Effector memory CD8-positive, alpha-beta T cell (primary cell): ENCODE results near the gene MCF2L2.
"Not testable (repeated sequence)": the region's sequence is repeated elsewhere in the genome, so short reads cannot be mapped to it uniquely, and the experiment has no call there.

Experiments
- ATAC-seq: fragments of 150-1000 bp; cut with Tn5 transposase; replicated peaks from 2 replicates; pipeline ENCODE4 v1.10.0; 2021; ENCODE audit warnings: mild to moderate bottlenecking, moderate library complexity
- DNase-seq, 3 experiments: peaks; one replicate each; pipeline ENCODE4 v3.0.0; 2021
- H3K27ac Mint-ChIP-seq, 2 donors: one replicate each; pipeline ENCODE4 v1.8.0; 2022; ENCODE audit warnings: mild to moderate bottlenecking in 2 of 2, mixed read lengths in 2 of 2, moderate library complexity in 2 of 2
- H3K27me3 Mint-ChIP-seq, 2 donors: one replicate each; pipeline ENCODE4 v1.8.0; 2022; ENCODE audit warnings: mixed read lengths in 2 of 2
- H3K36me3 Mint-ChIP-seq: one replicate; pipeline ENCODE4 v1.8.0; 2022; ENCODE audit warnings: mild to moderate bottlenecking, moderate library complexity, mixed read lengths; ENCODE audit not compliant: insufficient read depth
- H3K4me1 Mint-ChIP-seq, 2 donors: one replicate each; pipeline ENCODE4 v1.8.0; 2022; ENCODE audit warnings: low read depth in 2 of 2, mixed read lengths in 2 of 2
- H3K4me3 Mint-ChIP-seq, 2 donors: one replicate each; pipeline ENCODE4 v1.8.0; 2022; ENCODE audit warnings: mild to moderate bottlenecking in 2 of 2, mixed read lengths in 2 of 2, moderate library complexity in 2 of 2
- H3K9me3 Mint-ChIP-seq, 2 donors: one replicate each; pipeline ENCODE4 v1.8.0; 2022; ENCODE audit warnings: mixed read lengths in 2 of 2

Gene MCF2L2

GRCh38 chr3:183381673-183382072, 46.7 kb downstream of the MCF2L2 start:
- Mint-ChIP-seq H3K4me3 (no peak overlapping the region), H3K27me3 (no peaks in the 10 kb centered on the region), H3K27ac (no peak overlapping the region), H3K9me3 (no peaks in the 10 kb centered on the region), H3K4me1 (peaks cover 3 to 4% of the 10 kb centered on the region in 2 donors), H3K36me3 (peaks cover 10% of the 10 kb centered on the region)
- no peak for DNase-seq
- no peak for ATAC-seq

GRCh38 chr3:183381179-183381578, 47.2 kb downstream of the MCF2L2 start:
- Mint-ChIP-seq H3K27ac (no peak overlapping the region), H3K4me1 (peaks cover 3 to 4% of the 10 kb centered on the region in 2 donors), H3K9me3 (no peaks in the 10 kb centered on the region), H3K27me3 (no peaks in the 10 kb centered on the region), H3K36me3 (peaks cover 15% of the 10 kb centered on the region), H3K4me3 (no peak overlapping the region)
- DNase-seq: no peak
- peak; percentile 21 for ATAC-seq

DNA sequence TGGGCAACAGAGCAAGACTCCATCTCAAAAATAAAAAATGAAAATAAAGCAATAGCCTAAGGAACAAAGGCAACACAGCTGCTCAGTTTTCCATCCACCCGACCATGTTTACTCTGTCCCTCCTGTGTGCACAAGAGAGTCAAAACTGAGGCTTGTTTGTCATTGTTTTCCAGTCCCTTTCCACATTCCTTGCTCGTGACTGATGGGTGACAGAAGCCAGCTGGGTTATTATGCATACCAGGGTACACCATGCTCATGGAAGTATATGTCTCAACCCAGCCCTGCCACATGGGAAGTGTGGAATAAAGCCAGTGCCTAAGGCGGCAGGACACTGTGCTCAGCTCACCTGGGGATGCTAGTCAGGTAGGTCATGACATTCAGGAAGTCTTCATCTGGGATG, 49.5 kb downstream of the MCF2L2 start:
- H3K4me3 Mint-ChIP-seq: no peak overlapping the region
- no peaks in the 10 kb centered on the region for H3K9me3 Mint-ChIP-seq
- no peak for ATAC-seq
- no peak overlapping the region for H3K27ac Mint-ChIP-seq
- peaks cover 15% of the 10 kb centered on the region for H3K36me3 Mint-ChIP-seq
- DNase-seq: no peak
- peaks cover 0 to 4% of the 10 kb centered on the region in 2 donors for H3K4me1 Mint-ChIP-seq
- no peaks in the 10 kb centered on the region for H3K27me3 Mint-ChIP-seq

GRCh38 chr3:183378545-183378944, 49.9 kb downstream of the MCF2L2 start:
- H3K9me3 Mint-ChIP-seq: no peaks in the 10 kb centered on the region
- no peak overlapping the region for H3K27ac Mint-ChIP-seq
- peaks cover 0 to 4% of the 10 kb centered on the region in 2 donors for H3K4me1 Mint-ChIP-seq
- no peak for ATAC-seq
- H3K36me3 Mint-ChIP-seq: peaks cover 15% of the 10 kb centered on the region
- H3K27me3 Mint-ChIP-seq: no peaks in the 10 kb centered on the region
- H3K4me3 Mint-ChIP-seq: no peak overlapping the region
- DNase-seq: no peak

- no peaks in the 10 kb centered on the region for H3K27me3 Mint-ChIP-seq
- no peak overlapping the region for H3K4me3 Mint-ChIP-seq
- ATAC-seq (no peak), DNase-seq (no peak)
- H3K4me1 Mint-ChIP-seq: peaks cover 0 to 4% of the 10 kb centered on the region in 2 donors
- H3K36me3 Mint-ChIP-seq: peaks cover 15% of the 10 kb centered on the region
- no peaks in the 10 kb centered on the region for H3K9me3 Mint-ChIP-seq
- H3K27ac Mint-ChIP-seq: no peak overlapping the region
These were observed 50.4 kb downstream of the MCF2L2 start for GRCh38 chr3:183378008-183378407.

DNA sequence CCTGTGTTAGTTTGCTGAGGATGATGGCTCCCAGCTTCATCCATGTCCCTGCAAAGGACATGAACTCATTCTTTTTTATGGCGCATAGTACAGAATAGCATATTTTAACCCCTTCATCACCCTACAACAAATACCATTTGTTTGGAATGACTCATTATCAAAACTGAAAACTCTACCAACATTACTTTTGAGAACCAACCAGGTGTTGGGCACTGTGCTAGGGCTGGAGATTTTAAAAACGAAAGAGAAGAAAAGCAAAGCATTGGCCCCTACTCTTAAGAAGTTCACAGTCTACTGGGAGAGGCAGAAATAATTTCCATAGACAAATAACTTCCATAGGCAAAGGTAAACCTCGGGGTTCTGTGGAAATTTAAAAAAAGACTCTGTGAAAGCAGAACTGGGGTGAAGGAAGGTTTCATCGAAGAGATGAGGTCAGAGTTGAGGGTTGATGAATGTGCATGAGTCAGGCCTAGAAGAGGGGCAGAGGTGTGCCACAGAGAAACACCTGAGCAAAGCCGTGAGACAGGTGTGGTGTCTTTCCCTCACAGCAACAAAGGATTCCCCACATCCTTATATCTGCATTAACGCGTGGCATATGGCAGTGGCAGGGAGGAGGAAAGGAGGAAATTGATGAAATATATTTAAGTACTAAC, 51.0 kb downstream of the MCF2L2 start:
- Mint-ChIP-seq H3K27ac (no peak overlapping the region), H3K27me3 (no peaks in the 10 kb centered on the region), H3K4me1 (peaks cover 0 to 4% of the 10 kb centered on the region in 2 donors), H3K36me3 (peaks cover 15% of the 10 kb centered on the region), H3K4me3 (no peak overlapping the region), H3K9me3 (no peaks in the 10 kb centered on the region)
- ATAC-seq (no peak), DNase-seq (no peak)

DNA sequence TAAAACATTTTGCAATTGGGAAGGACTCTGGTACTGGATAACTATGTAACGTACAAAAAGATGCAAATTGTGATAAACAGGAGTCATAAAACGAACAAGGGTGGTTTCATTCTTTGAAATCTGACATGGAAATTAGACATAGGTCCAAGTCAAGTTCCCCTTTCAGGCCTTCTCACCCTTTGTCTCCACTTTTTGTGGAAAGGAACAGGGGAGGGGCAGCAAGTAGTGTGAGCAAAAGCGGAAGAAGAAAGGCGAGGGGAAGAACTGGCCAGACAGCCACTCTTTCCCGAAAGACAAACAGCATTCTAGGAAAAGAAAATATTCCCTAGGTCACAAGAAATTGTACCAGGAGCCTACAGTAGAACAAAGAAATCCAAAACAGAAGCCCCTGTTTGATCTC, 52.6 kb downstream of the MCF2L2 start:
- Mint-ChIP-seq H3K27me3 (no peaks in the 10 kb centered on the region), H3K4me1 (peaks cover 0 to 4% of the 10 kb centered on the region in 2 donors), H3K36me3 (peaks cover 15% of the 10 kb centered on the region), H3K4me3 (no peak overlapping the region), H3K9me3 (no peaks in the 10 kb centered on the region), H3K27ac (no peak overlapping the region)
- no peak for ATAC-seq
- DNase-seq: no peak

- DNase-seq: no peak
- ATAC-seq: no peak
- Mint-ChIP-seq H3K9me3 (no peaks in the 10 kb centered on the region), H3K4me3 (no peak overlapping the region), H3K4me1 (peaks cover 0 to 4% of the 10 kb centered on the region in 2 donors), H3K27me3 (no peaks in the 10 kb centered on the region), H3K27ac (no peak overlapping the region), H3K36me3 (peaks cover 15% of the 10 kb centered on the region)
These were observed 53.1 kb downstream of the MCF2L2 start for GRCh38 chr3:183375337-183375736.

DNA sequence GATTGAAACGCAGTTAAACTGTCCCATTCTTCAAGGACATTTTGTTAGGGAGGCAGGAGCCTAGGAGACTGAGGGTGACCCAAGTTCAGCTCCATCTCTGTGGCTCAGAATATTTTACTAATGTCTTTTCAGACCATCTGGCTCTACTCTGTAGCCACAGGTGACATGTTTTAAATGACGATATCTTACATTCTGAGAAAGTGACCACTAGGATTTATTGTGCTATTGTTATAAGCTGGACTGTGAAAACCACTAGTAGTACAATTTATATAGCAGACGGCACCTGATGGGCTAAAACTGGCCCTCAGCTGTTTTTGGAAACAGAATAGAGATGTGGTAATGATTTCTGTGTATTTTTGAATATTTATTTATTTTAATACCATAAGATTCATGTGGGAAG, 55.5 kb downstream of the MCF2L2 start:
- H3K36me3 Mint-ChIP-seq: peaks cover 15% of the 10 kb centered on the region

GRCh38 chr3:183371600-183371968, 56.8 kb downstream of the MCF2L2 start:
- not testable (repeated sequence) for ATAC-seq

More for the DNA sequence above, 55.5 kb downstream of the MCF2L2 start:
- Mint-ChIP-seq H3K27ac (no peak overlapping the region), H3K4me3 (no peak overlapping the region), H3K27me3 (no peaks in the 10 kb centered on the region), H3K4me1 (peaks cover 0 to 4% of the 10 kb centered on the region in 2 donors), H3K9me3 (no peaks in the 10 kb centered on the region)
- DNase-seq (no peak), ATAC-seq (no peak)

DNA sequence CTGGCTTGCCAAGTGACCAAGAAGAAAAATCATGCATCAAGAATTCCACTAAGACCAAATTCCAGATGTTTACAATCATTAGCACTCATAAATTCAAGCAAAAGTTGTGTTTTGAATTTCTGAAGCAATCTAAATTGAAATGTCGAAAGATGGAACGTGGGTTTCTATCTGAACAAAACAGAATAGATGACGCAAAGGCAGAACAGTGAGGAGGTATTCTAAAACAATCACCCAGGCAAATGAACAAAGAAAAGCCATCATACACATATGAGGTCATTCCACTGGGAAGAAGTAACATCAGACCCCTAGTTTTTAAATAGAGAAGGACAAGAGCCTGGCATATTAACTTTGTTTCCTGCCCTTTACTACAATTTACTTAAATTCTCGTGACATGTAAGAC, 58.0 kb downstream of the MCF2L2 start:
- DNase-seq: no peak
- Mint-ChIP-seq H3K27me3 (no peaks in the 10 kb centered on the region), H3K27ac (peak overlapping the region in 1 of 2 donors; percentile 54)

More at GRCh38 chr3:183371600-183371968, 56.8 kb downstream of the MCF2L2 start:
- not testable (repeated sequence) for H3K9me3 Mint-ChIP-seq, H3K36me3 Mint-ChIP-seq, H3K4me1 Mint-ChIP-seq, H3K4me3 Mint-ChIP-seq, H3K27me3 Mint-ChIP-seq, DNase-seq, H3K27ac Mint-ChIP-seq

GRCh38 chr3:183369627-183370026, 58.8 kb downstream of the MCF2L2 start:
- H3K27me3 Mint-ChIP-seq: no peaks in the 10 kb centered on the region

More for the DNA sequence above, 58.0 kb downstream of the MCF2L2 start:
- no peak for ATAC-seq
- H3K36me3 Mint-ChIP-seq: no peaks in the 10 kb centered on the region
- no peaks in the 10 kb centered on the region for H3K4me1 Mint-ChIP-seq
- no peaks in the 10 kb centered on the region for H3K9me3 Mint-ChIP-seq
- H3K4me3 Mint-ChIP-seq: no peak overlapping the region

DNA sequence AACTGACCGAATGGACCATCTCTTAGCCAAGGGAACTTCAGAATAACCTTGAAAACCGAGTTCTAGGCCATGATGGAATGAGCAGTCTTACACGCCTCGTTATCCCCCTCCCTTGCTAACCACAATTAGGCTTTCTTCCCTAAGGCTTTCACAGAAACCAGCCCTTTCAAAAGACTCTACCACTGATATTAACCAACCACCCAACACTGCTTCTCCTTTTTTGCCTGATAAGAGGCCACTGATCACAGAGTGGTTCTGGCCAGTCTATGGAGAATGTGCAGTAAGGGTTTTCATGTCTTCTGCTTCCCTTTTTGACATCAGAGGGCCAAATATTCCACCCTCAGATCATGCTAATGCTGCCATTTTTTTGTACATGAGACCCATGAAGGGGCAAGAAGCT, 59.3 kb downstream of the MCF2L2 start:
- H3K9me3 Mint-ChIP-seq: no peaks in the 10 kb centered on the region
- no peaks in the 10 kb centered on the region for H3K4me1 Mint-ChIP-seq
- H3K27me3 Mint-ChIP-seq: no peaks in the 10 kb centered on the region
- ATAC-seq (no peak), DNase-seq (no peak)
- H3K27ac Mint-ChIP-seq: no peak overlapping the region
- H3K4me3 Mint-ChIP-seq: no peak overlapping the region
- no peaks in the 10 kb centered on the region for H3K36me3 Mint-ChIP-seq

More at GRCh38 chr3:183369627-183370026, 58.8 kb downstream of the MCF2L2 start:
- DNase-seq (no peak), ATAC-seq (no peak)
- Mint-ChIP-seq H3K4me1 (no peaks in the 10 kb centered on the region), H3K9me3 (no peaks in the 10 kb centered on the region), H3K4me3 (no peak overlapping the region), H3K27ac (no peak overlapping the region), H3K36me3 (no peaks in the 10 kb centered on the region)

GRCh38 chr3:183360971-183361624, 67.3 kb downstream of the MCF2L2 start:
- Mint-ChIP-seq H3K27ac (no peak overlapping the region), H3K36me3 (peaks cover 4% of the 10 kb centered on the region), H3K27me3 (no peaks in the 10 kb centered on the region), H3K4me1 (no peaks in the 10 kb centered on the region), H3K4me3 (no peak overlapping the region), H3K9me3 (no peaks in the 10 kb centered on the region)
- DNase-seq: no peak
- no peak for ATAC-seq
